T47D (cell line): ENCODE measurements around the gene DUSP22.

ENCODE experiments used
- DNase-seq, 2 experiments: peaks; one replicate each; pipeline versions ENCODE4 v3.0.0 to v3.0.0-alpha.2; 2011 to 2012; ENCODE audit warnings: low read depth in 1 of 2, low spot score in 1 of 2
- JUND ChIP-seq: IDR thresholded peaks from 2 replicates; pipeline ENCODE4 v1.6.1; 2012; ENCODE audit warnings: low read depth
- in situ Hi-C: cut with HindIII; loops from 2 replicates; pipeline ENCODE4 v1.10.0; 2016; ENCODE audit warnings: low sequenced_read_pairs, low pct_unique_long_range_greater_than_20kb

The DUSP22 gene

DNA sequence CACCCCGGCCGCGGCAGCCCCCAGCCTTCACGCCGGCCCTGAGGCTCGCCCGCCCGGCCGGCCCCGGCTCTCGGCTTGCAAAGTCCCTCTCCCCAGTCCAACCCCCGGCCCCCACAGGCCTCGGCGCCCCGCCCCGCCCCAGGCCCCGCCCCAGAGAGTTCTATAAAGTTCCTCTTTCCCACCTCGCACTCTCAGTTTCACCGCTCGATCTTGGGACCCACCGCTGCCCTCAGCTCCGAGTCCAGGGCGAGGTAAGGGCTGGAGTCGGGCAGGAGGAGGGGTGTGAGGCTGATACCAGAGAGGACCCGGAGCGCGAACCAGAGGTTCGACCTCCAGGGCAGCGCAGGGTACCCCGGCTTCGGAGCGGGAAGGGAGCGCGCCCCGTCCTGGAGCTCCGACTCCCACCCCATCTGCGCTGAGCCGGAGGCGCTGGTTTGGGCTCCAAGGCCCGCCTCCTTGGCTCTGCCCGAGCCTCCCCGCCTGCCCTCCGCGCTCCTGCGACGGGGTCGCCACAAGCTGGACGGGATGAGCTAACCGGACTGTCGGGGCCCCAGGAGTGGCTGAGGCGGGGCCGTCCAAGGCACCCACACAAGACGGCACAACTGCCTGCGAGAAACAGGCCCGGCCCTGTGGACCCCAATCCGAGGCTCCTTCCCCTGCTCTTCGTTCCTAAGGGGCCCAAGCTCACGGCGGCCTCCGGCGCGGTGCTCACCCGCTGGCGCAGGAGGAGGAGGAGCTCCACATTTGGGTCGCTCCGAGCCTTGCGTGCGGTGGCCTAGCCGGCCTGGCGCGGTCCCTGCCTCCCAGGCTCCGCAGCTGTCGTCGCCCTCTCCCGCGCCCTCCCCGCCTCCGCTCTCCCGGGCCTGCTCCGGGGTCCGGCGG is 99.5 kb downstream of the DUSP22 start, which contains the start of gene IRF4:
IRF4 (plus strand) TSS at position 194 of the 882 bp plus-strand sequence. CDS start 1,401 bp downstream, outside the sequence.
- in situ Hi-C loops = no loop called here
- DNase-seq = no peak
- TF ChIP-seq JUND = no peak

DNA sequence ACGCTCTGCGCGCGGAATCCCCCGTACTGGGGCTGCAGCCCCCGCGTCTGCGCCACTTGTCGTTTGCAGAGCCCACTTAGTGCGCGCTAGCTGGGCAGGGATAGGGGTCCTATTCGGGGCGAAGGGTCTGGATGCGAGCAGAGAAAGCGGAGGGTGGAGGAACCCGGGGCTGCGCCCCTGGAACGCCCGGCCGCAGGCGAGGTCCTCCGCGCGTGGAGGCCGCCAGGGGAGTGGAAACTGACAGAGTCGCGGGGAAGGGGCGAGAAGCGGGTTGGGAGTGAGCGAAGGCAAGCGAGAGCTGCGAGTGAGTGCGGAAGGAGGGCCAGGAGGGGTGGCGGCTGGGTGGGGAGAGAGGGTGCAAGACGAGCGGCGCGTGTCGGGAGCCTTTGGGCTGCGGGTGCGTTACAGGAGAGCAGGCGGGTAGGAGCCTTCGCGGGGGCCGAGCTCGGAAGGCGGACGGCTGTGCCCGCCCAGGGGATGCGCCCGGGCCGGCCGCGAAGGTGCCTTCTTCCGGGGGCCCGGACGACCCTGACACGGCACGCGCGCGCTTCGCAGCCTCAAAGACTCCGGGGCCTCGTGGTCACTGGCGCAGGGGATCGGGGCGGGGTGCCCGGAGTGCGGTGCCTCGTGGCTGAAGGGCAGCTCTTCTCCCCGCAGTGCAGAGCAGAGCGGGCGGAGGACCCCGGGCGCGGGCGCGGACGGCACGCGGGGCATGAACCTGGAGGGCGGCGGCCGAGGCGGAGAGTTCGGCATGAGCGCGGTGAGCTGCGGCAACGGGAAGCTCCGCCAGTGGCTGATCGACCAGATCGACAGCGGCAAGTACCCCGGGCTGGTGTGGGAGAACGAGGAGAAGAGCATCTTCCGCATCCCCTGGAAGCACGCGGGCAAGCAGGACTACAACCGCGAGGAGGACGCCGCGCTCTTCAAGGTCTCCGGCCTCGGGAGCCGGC is 100.4 kb downstream of the DUSP22 start:
- DNase-seq = no peak
- no peak for TF ChIP-seq JUND
- in situ Hi-C loops = no loop called here

DNA sequence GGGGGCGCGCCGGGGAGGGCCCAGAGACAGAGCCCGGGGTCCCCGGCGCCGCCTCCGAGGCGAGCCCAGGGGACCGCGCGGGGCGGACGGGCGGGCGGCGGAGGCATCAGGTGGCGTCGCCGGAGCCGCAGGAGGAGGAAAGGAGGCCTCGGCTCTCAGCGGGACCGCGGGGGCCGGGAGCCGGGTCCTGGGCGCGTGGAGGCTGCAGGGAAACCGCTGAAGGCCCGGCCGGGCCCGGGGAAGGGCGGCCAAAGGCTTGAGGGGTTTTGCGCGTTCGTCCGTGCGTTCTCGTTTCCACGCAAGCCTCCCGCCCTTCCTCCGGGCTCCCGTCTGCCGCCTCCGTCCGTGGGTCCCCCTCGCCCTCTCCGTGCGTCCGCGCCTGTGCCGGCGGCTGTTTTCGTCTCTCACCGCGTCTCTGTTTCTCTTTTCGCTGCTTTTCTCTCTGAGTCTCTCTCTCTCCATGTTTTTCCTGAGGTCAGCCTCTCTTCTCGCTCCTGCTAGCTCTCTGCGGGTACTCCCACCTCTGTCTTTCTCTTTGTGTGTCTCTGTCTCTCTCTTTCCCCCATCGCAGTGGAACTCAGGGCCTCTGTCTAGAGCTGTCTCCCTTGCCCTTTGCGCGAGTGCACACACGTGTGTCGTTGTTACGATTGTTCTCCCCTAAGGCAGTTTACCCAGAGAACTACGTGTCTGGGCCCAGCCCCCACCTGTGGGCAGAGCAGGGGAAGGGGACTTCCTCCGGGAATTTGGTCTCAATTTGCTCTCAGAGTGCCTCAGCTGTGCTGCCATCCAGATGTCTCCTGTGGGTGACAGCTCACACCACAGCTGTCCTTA is 101.3 kb downstream of the DUSP22 start:
- in situ Hi-C loops = no loop called here
- no peak for DNase-seq
- TF ChIP-seq JUND = no peak

DNA sequence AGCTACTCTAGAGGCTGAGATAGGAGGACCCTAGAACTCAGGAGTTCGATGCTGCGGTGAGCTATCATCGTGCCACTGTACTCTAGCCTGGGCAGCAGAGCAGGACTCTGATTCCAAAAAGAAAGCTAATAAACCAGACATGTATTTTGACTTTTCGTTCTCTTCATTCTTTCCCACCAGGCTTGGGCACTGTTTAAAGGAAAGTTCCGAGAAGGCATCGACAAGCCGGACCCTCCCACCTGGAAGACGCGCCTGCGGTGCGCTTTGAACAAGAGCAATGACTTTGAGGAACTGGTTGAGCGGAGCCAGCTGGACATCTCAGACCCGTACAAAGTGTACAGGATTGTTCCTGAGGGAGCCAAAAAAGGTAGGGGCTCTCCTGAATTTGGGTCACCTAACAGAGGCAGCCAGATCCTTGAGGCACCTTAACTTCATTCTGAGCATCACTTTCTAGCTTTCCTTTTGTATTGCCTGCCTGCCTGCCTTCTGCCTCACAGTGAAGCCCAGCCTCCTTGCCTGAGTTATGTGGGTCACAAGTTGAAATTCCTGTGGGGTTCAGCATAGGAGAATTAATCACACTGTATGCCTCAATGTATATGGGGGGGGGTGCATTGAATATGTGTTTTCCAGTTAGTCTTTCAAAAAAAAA is 102.5 kb downstream of the DUSP22 start:
- DNase-seq = no peak
- in situ Hi-C loops = no loop called here
- no peak for TF ChIP-seq JUND

DNA sequence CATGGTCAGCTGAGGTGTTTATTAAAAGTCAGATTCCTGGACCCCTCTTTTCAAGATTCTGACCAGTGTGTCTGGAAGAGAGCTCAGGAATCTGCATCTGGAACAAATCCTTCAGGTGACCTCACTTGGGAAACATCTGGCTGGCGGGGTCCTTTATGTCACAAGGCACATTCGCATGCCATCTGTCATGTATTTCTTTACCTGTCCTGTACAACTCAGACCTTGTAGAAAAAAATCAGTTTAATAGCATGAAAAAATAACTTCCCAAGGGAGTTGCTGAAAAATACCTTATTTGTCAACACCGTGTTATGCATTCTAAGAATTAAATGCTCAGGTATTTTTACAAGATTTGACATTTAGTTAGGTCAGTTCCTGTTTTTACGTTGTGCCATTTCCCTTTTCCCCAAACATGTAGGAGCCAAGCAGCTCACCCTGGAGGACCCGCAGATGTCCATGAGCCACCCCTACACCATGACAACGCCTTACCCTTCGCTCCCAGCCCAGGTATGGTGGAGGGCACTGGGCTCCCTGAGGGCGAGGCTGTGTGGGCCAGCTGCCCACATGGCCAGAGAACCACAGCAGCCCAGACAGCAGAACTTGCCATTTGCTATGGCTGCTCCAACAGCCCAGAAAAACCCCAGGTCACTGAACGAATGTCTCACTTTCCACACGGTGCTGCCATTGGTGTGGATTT is 103.3 kb downstream of the DUSP22 start:
- in situ Hi-C loops = no loop called here
- TF ChIP-seq JUND = no peak
- DNase-seq = no peak

DNA sequence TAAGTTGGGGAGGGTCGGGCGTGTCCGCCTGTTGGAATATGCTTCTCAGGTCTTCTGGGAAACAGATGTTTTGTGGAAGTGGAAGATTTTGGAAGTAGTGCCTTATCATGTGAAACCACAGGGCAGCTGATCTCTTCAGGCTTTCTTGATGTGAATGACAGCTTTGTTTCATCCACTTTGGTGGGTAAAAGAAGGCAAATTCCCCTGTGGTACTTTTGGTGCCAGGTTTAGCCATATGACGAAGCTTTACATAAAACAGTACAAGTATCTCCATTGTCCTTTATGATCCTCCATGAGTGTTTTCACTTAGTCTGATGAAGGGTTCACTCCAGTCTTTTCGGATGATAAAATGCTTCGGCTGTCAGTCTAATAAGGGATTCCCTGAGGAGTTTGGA is 103.8 kb downstream of the DUSP22 start:
- no peak for TF ChIP-seq JUND
- DNase-seq = no peak
- in situ Hi-C loops = no loop called here

DNA sequence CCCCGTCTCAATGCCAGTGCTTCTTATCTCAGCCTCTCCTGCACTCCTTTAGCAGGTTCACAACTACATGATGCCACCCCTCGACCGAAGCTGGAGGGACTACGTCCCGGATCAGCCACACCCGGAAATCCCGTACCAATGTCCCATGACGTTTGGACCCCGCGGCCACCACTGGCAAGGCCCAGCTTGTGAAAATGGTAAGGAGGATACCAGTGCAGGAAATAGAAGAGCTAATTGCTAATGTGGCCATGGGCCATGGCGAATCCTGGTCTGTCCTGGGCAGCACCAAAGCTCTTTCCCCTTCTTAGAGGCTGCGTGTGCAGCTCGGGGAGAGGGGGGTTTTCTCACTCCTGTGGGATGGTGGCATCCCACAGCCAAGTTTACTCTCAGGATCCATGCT is 104.8 kb downstream of the DUSP22 start:
- DNase-seq = no peak
- in situ Hi-C loops = no loop called here
- no peak for TF ChIP-seq JUND

DNA sequence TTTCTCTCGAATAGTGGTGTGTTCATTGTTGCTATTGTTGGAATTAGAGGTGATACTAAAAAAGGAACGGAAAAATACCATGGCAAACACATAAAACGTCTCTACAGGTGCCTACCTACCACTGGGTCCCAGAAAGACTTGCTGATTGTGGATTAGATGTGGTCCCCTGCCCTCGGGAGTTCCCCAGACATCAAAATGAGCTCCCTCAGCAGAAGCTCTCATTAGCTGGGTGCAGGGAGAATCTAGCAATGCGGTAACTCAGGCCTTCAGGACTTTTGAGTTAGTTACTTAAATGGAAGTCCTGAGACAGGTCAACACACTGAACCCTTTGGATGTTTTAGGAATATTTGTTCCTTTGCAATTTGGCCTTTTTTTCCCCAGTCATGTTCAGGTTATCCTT is 105.3 kb downstream of the DUSP22 start:
- DNase-seq = no peak
- in situ Hi-C loops = no loop called here
- no peak for TF ChIP-seq JUND

DNA sequence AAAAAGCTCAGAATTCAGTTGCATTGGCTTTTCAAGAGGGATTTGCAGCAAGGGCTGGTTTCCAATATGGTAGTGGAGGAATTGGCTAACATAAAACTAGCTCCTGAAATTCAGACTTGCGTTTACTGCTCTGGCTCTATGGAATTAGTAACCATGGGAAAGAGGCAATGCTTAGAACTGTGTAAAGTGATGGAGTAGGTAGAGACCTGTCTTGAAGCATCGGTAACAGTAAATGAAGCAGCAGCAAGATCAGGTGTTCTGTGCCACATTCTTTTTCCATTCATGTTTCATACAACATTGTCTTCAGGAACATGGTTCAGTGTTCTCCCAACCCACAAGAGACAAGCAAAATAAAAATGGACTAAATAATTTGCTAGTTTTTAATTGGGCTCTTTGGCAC is 105.8 kb downstream of the DUSP22 start:
- in situ Hi-C loops = no loop called here
- DNase-seq = no peak
- TF ChIP-seq JUND = no peak

DNA sequence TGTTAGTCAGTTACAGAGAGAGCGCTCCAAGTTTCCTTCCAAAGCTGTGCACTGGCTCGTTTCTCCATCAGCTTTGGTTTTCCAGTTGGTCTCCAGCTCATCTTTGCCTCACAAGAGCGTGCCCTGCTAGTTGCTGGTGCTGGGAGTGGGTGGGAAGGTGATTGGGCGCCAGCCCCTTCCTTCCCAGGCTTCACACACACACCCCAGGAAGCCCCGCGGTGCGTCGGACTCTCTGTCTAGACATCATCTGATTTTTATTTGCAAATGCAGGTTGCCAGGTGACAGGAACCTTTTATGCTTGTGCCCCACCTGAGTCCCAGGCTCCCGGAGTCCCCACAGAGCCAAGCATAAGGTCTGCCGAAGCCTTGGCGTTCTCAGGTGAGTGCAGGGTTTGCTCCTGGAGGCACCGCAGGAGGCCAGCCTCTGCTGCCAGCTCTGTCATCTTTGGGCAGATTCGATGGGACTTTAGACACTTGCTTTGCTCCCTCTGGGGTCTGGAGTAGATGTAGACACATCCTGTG is 106.3 kb downstream of the DUSP22 start:
- in situ Hi-C loops = no loop called here
- no peak for DNase-seq
- TF ChIP-seq JUND = no peak
